Endothelial cell of umbilical vein (primary cell): Measurements from ENCODE around the gene CUL7. TPM values are rescaled to one million over a fixed set of nuclear protein-coding genes. Genes with fewer than 3 reads are reported as not detected.

ENCODE experiments used
- BruUV-seq: library from RNA; stranded (reverse); fragments of 400-500 nt; replicated peaks from 2 replicates; lab custom pipeline; 2021; lab: Mats Ljungman, UMichigan
- CTCF ChIA-PET: fragments of 300-600, 350-600 bp; sonication (Branson Sonifier 250); formaldehyde crosslinking; loops from one replicate; lab custom pipeline; 2021; ENCODE audit warnings: antibody characterized with exemption, inconsistent platforms; lab: Charles Lee
- POLR2A ChIA-PET: fragments of 300-600, 350-600 bp; sonication (Branson Sonifier 250); formaldehyde crosslinking; loops from one replicate; lab custom pipeline; 2021; ENCODE audit warnings: antibody characterized with exemption, inconsistent platforms; lab: Charles Lee
- DNase-seq: peaks from one replicate; pipeline ENCODE4 v3.0.0-alpha.2; 2011; ENCODE audit warnings: low read depth, low spot score
- FAIRE-seq: peaks from 2 replicates; lab custom pipeline; 2011; peaks lifted over from hg19 to GRCh38; lab: Jason Lieb, UNC
- H2AFZ ChIP-seq: 2 replicates; pipeline ENCODE4 v1.6.0; 2012; ENCODE audit warnings: low read depth, low read length, control low read depth, inconsistent platforms
- H3K27ac ChIP-seq: 2 replicates; pipeline ENCODE4 v1.5.1; 2011; ENCODE audit warnings: low read depth, mild to moderate bottlenecking, control low read depth, low read length, moderate library complexity; ENCODE audit not compliant: insufficient read depth
- H3K27me3 ChIP-seq, 2 experiments: 2 replicates each; pipeline versions ENCODE4 v1.6.0 to v1.6.1; 2011; ENCODE audit warnings: low read length in 2 of 2, mixed read lengths in 1 of 2; ENCODE audit not compliant: control insufficient read depth in 2 of 2, insufficient read depth in 2 of 2
- H3K36me3 ChIP-seq, 2 experiments: 2 replicates in 1 of 2; 3 replicates in 1 of 2; pipeline ENCODE4 v1.5.1; 2011; ENCODE audit warnings: low read length in 2 of 2, mild to moderate bottlenecking in 1 of 2, moderate library complexity in 1 of 2; ENCODE audit not compliant: control insufficient read depth in 2 of 2, insufficient read depth in 2 of 2; ENCODE audit errors: extremely low read depth in 1 of 2
- H3K4me1 ChIP-seq: 3 replicates; pipeline ENCODE4 v1.5.1; 2011; ENCODE audit warnings: mild to moderate bottlenecking, low read length; ENCODE audit not compliant: control insufficient read depth, insufficient read depth; ENCODE audit errors: extremely low read depth
- H3K4me2 ChIP-seq: 2 replicates; pipeline ENCODE4 v1.6.1; 2011; ENCODE audit warnings: low read length, control low read depth, mixed read lengths; ENCODE audit not compliant: insufficient read depth
- H3K4me3 ChIP-seq, 3 experiments: fragments of 200-600 bp in 1 of 3; sonication (generic), shearing (Covaris generic) in 1 of 3; replicated peaks in 1 of 3; 2 replicates each; pipeline ENCODE4 v1.5.1; 2011 to 2016; ENCODE audit warnings: control low read depth in 3 of 3, low read length in 3 of 3, mild to moderate bottlenecking in 2 of 3, inconsistent platforms in 1 of 3, low read depth in 1 of 3, moderate library complexity in 1 of 3; ENCODE audit not compliant: insufficient read depth in 1 of 3
- H3K79me2 ChIP-seq: 2 replicates; pipeline ENCODE4 v1.6.0; 2012; ENCODE audit warnings: low read length, inconsistent platforms; ENCODE audit not compliant: control insufficient read depth, insufficient read depth
- H3K9ac ChIP-seq: replicated peaks from 2 replicates; pipeline ENCODE3; 2011; ENCODE audit warnings: low read length, control low read depth; ENCODE audit not compliant: insufficient read depth; ENCODE audit errors: extremely low read depth
- H3K9me1 ChIP-seq: replicated peaks from 3 replicates; pipeline ENCODE4 v1.6.0; 2011; ENCODE audit warnings: mild to moderate bottlenecking, low read length; ENCODE audit not compliant: control insufficient read depth, insufficient read depth; ENCODE audit errors: extremely low read depth
- H3K9me3 ChIP-seq: replicated peaks from 2 replicates; pipeline ENCODE4 v1.5.1; 2012; ENCODE audit warnings: low read length, inconsistent platforms; ENCODE audit not compliant: control insufficient read depth, insufficient read depth
- H4K20me1 ChIP-seq: replicated peaks from 2 replicates; pipeline ENCODE3; 2011; ENCODE audit warnings: mild to moderate bottlenecking, low read length; ENCODE audit not compliant: control insufficient read depth, insufficient read depth; ENCODE audit errors: extremely low read depth
- EZH2 ChIP-seq: IDR thresholded peaks from 2 replicates; pipeline ENCODE4 v1.6.1; 2012; ENCODE audit warnings: borderline replicate concordance, low read depth, mild to moderate bottlenecking, moderate library complexity, low read length, inconsistent platforms; ENCODE audit not compliant: severe bottlenecking
- FOS ChIP-seq: IDR thresholded peaks from 2 replicates; pipeline ENCODE4 v1.6.1; 2011; ENCODE audit warnings: mild to moderate bottlenecking, low read length, moderate library complexity, borderline replicate concordance; ENCODE audit not compliant: insufficient read depth
- GATA2 ChIP-seq: IDR thresholded peaks from 2 replicates; pipeline ENCODE4 v1.7.0; 2011; ENCODE audit warnings: low read depth, mild to moderate bottlenecking, moderate library complexity, mixed read lengths, low read length; ENCODE audit not compliant: insufficient read length, insufficient read depth
- JUN ChIP-seq: IDR thresholded peaks from 2 replicates; pipeline ENCODE4 v1.6.1; 2011; ENCODE audit warnings: borderline replicate concordance, low read depth; ENCODE audit not compliant: insufficient read length, insufficient read depth
- MYC ChIP-seq: IDR thresholded peaks from one replicate; pipeline ENCODE4 v1.6.1; 2011; ENCODE audit warnings: mild to moderate bottlenecking, low read depth, low read length
- POLR2A ChIP-seq: IDR thresholded peaks from 2 replicates; pipeline ENCODE4 v1.6.1; 2012; ENCODE audit warnings: low read depth, mild to moderate bottlenecking, control low read depth, low read length
- POLR2AphosphoS5 ChIP-seq: IDR thresholded peaks from 2 replicates; pipeline ENCODE4 v1.6.1; 2012; ENCODE audit warnings: low read depth, mild to moderate bottlenecking, control low read depth, low read length, moderate library complexity; ENCODE audit not compliant: insufficient read depth
- dilution Hi-C: fragments of 300-500 bp; cut with MboI; formaldehyde crosslinking; loops from one replicate; pipeline ENCODE4 v1.15.0; 2019; ENCODE audit warnings: low sequenced_read_pairs; ENCODE audit not compliant: extremely low pct_ligation_motif_present
- intact Hi-C: fragments of 100-400 bp; cut with micrococcal nuclease; formaldehyde crosslinking; loops from one replicate; pipeline ENCODE4 v1.10.0; 2022
- polyA plus RNA-seq, 4 experiments: library from polyadenylated mRNA; depleted of rRNA in 3 of 4; stranded (reverse) in 3 of 4; unstranded in 1 of 4; fragments of >200 nt; gene quantifications; 2 replicates each; pipeline versions ENCODE4 v1.2.1 to v1.2.3, GENCODE V29; 2011 to 2012; ENCODE audit warnings: missing spikeins in 1 of 4
- total RNA-seq: library from RNA; stranded (reverse); gene quantifications from 2 replicates; pipeline ENCODE4 v1.2.3, GENCODE V29; 2021
- TF ChIP-seq, protein P1 (sequence below): IDR thresholded peaks from 2 replicates; pipeline ENCODE4 v1.6.1; 2011; ENCODE audit not compliant: insufficient read depth, insufficient read length
- TF ChIP-seq, protein P2 (sequence below), 2 donors: IDR thresholded peaks; 1 replicate in 1 of 2; 2 replicates in 1 of 2; pipeline ENCODE4 v1.5.1; 2011; ENCODE audit warnings: low read length in 2 of 2, mild to moderate bottlenecking in 2 of 2, moderate library complexity in 2 of 2, control low read depth in 1 of 2, inconsistent platforms in 1 of 2, low read depth in 1 of 2; ENCODE audit not compliant: insufficient read depth in 1 of 2; ENCODE audit errors: extremely low read depth in 1 of 2

Gene CUL7
- total and polyA plus RNA-seq, 2 donors (not counting 3 experiments of a cell fraction or from before 2014, with no cell fraction given): 29.4 to 33.7 TPM

DNA sequence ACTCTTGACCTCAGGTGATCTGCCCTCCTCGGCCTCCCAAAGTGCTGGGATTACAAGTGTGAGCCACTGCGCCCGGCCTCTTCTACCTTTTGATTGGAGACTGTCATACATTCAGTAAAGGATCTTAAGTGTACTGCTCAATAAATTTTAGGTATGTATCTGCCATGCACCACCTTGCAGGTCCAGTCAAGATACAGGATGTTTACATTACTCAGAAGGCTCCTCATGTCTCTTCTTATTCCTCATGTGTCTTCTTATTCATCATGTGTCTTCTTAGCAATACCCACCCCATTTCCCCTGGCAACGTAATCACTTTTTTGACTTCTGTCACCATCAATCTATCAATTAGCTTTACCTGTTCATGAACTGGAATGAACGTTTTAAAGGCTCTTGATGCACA is 47.8 kb downstream of the CUL7 start:
- H4K20me1 ChIP-seq: no peaks in the 10 kb centered on the region
- TF ChIP-seq, protein P1, sequence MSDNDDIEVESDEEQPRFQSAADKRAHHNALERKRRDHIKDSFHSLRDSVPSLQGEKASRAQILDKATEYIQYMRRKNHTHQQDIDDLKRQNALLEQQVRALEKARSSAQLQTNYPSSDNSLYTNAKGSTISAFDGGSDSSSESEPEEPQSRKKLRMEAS: no peak
- TF ChIP-seq MYC: no peak
- no peak for TF ChIP-seq POLR2AphosphoS5
- no peak for TF ChIP-seq JUN
- TF ChIP-seq FOS: no peak
- TF ChIP-seq, protein P2, sequence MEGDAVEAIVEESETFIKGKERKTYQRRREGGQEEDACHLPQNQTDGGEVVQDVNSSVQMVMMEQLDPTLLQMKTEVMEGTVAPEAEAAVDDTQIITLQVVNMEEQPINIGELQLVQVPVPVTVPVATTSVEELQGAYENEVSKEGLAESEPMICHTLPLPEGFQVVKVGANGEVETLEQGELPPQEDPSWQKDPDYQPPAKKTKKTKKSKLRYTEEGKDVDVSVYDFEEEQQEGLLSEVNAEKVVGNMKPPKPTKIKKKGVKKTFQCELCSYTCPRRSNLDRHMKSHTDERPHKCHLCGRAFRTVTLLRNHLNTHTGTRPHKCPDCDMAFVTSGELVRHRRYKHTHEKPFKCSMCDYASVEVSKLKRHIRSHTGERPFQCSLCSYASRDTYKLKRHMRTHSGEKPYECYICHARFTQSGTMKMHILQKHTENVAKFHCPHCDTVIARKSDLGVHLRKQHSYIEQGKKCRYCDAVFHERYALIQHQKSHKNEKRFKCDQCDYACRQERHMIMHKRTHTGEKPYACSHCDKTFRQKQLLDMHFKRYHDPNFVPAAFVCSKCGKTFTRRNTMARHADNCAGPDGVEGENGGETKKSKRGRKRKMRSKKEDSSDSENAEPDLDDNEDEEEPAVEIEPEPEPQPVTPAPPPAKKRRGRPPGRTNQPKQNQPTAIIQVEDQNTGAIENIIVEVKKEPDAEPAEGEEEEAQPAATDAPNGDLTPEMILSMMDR (IDR thresholded peaks at IDR 0.05; ENCODE audit: extremely low read depth in 1 of 2, insufficient read depth in 1 of 2, low read depth in 1 of 2, low read length in 2 of 2): no peak
- TF ChIP-seq GATA2: no peak
- TF ChIP-seq EZH2: no peak
- no peak for TF ChIP-seq POLR2A
- H3K4me3 ChIP-seq: no peak overlapping the region
- no peaks in the 10 kb centered on the region for H3K27me3 ChIP-seq
- peaks cover 11 to 20% of the 10 kb centered on the region in 2 experiments for H3K36me3 ChIP-seq
- H3K79me2 ChIP-seq: no peaks in the 10 kb centered on the region
- H3K27ac ChIP-seq: no peak overlapping the region
- intact Hi-C loops: loop anchor here (5.0 kb wide), 1 partner anchor 121 kb away; no protein-coding TSS in a partner anchor
- H2AFZ ChIP-seq: no peak overlapping the region
- H3K9me3 ChIP-seq: no peaks in the 10 kb centered on the region
- H3K4me1 ChIP-seq: no peaks in the 10 kb centered on the region
- ChIA-PET POLR2A (no interaction called here), CTCF (interaction anchor here (1.0 to 1.9 kb wide), 3 partner anchors 31 to 138 kb away, joined by 3 to 8 read pairs (median 3); no protein-coding TSS in a partner anchor)
- FAIRE-seq: no peak
- H3K4me2 ChIP-seq: no peak overlapping the region
- H3K9ac ChIP-seq: no peak overlapping the region
- no peak for DNase-seq
- BruUV-seq: no TSS peak
- no peaks in the 10 kb centered on the region for H3K9me1 ChIP-seq
- dilution Hi-C loops: no loop called here
